ENCODE measurements around the gene HAUS6.
A peak's percentile ranks its signal among the peaks of the same experiment; 100 is the strongest.
"Not testable (repeated sequence)": the region's sequence is repeated elsewhere in the genome, so short reads cannot be mapped to it uniquely, and the experiment has no call there.

HAUS6 gene

GRCh38 chr9:19127871-19128500 lies 25.3 kb upstream of the HAUS6 start:
- peaks cover 39 to 53% of the 10 kb centered on the region in 2 donors for H3K4me1 Mint-ChIP-seq (ENCODE audit: low read depth in 2 of 2)
- H3K27me3 Mint-ChIP-seq, result no peaks in the 10 kb centered on the region
- H3K27ac Mint-ChIP-seq, result peak overlapping the region; percentile 96 to 98
- H3K36me3 Mint-ChIP-seq (ENCODE audit: insufficient read depth), result peaks cover 47% of the 10 kb centered on the region
- H3K9me3 Mint-ChIP-seq, result no peaks in the 10 kb centered on the region
- peak overlapping the region; percentile 89 for H3K4me3 Mint-ChIP-seq
- DNase-seq (peak in 2 of 3 experiments; percentile 9 to 21), ATAC-seq (replicated peaks) (peak; percentile 24)

DNA sequence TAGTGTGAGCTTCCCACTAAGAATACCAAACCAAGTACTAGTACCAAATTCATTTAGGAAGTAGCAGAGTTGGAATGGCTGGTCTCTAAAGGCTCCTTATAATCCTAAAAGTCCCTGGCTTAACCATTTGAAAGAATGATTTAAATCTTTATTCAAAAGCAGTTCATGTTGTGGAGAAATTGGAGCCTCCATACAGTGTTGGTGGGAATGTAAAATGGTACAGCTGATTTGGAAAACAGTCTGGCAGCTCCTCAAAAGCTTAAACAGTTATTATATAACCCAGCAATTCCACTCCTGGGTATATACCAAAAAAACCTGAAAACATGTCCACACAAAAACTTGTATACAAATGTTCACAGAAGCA lies 21.7 kb upstream of the HAUS6 start:
- H3K4me1 Mint-ChIP-seq (ENCODE audit: low read depth in 2 of 2), result peaks cover 36 to 49% of the 10 kb centered on the region in 2 donors
- peaks cover 78% of the 10 kb centered on the region for H3K36me3 Mint-ChIP-seq (ENCODE audit: insufficient read depth)
- H3K4me3 Mint-ChIP-seq, result peak overlapping the region; percentile 12 to 25
- no peak for ATAC-seq (replicated peaks)
- no peak for DNase-seq
- peak overlapping the region; percentile 96 to 98 for H3K27ac Mint-ChIP-seq
- no peaks in the 10 kb centered on the region for H3K9me3 Mint-ChIP-seq
- no peaks in the 10 kb centered on the region for H3K27me3 Mint-ChIP-seq

DNA sequence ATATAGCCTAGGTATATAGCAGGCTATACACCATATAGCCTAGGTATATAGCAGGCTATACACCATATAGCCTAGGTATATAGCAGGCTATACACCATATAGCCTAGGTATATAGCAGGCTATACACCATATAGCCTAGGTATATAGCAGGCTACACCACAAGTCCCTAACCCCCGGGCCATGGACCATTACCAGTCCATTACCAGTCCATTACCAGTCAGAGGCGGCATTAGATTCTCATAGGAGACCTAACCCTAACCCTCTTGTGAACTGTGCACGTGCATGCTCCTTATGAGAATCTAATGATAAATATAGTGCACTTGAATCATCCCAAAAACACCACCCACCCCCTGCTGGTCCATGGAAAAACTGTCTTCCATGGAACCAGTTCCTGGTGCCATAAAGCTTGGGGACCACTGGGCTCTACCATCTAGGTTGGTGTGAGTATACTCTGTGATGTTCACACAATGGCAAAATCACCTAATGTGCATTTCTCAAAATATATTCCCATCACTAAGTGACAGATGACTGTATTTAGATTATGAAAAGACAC lies 19.9 kb upstream of the HAUS6 start:
- H3K4me1 Mint-ChIP-seq (ENCODE audit: low read depth in 2 of 2), result peaks cover 25 to 36% of the 10 kb centered on the region in 2 donors
- H3K4me3 Mint-ChIP-seq, result no peak overlapping the region
- DNase-seq, result no peak

GRCh38 chr9:19120877-19121276 lies 18.2 kb upstream of the HAUS6 start:
- DNase-seq (no peak), ATAC-seq (replicated peaks) (no peak)
- Mint-ChIP-seq H3K36me3 (ENCODE audit: insufficient read depth) (peaks cover 80% of the 10 kb centered on the region), H3K27ac (peak overlapping the region; percentile 52 to 79), H3K4me3 (no peak overlapping the region), H3K27me3 (no peaks in the 10 kb centered on the region), H3K4me1 (ENCODE audit: low read depth in 2 of 2) (peaks cover 17 to 25% of the 10 kb centered on the region in 2 donors), H3K9me3 (no peaks in the 10 kb centered on the region)

More for the DNA sequence above, 19.9 kb upstream of the HAUS6 start:
- H3K27ac Mint-ChIP-seq, result no peak overlapping the region
- peaks cover 80% of the 10 kb centered on the region for H3K36me3 Mint-ChIP-seq (ENCODE audit: insufficient read depth)
- no peaks in the 10 kb centered on the region for H3K9me3 Mint-ChIP-seq
- ATAC-seq (replicated peaks), result no peak
- no peaks in the 10 kb centered on the region for H3K27me3 Mint-ChIP-seq

DNA sequence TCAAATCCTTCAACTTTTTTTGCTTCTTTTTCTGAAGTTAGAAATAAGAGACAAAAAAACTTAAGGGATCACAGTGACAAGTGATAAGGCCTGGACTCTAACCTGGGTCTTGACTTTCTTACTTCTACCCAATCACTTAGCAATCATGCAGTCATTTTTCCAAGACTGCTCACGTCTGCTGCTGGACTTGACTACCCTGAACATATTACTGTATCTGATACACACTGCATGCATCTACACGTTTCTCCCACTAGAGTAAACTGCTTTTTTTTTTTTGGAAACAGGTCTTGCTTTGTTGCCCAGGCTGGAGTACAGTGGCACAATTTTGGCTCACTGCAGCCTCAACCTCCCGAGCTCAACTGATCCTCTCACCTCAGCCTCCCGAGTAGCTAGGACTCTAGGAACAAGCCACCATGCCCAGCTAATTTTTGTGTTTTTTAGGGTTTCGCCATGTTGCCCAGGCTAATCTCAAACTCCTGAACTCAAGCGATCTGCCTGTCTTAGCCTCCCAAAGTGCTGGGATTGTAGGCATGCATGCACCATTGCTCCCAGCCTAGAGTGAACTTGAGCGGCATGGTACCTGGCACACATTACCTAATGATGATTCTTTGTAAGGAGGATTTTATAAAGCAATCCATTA lies 17.2 kb upstream of the HAUS6 start:
- Mint-ChIP-seq H3K9me3 (no peaks in the 10 kb centered on the region), H3K27ac (peak overlapping the region in 1 of 2 donors; percentile 58), H3K4me1 (ENCODE audit: low read depth in 2 of 2) (peaks cover 14 to 19% of the 10 kb centered on the region in 2 donors), H3K4me3 (no peak overlapping the region), H3K27me3 (no peaks in the 10 kb centered on the region), H3K36me3 (ENCODE audit: insufficient read depth) (peaks cover 79% of the 10 kb centered on the region)
- DNase-seq, result no peak
- no peak for ATAC-seq (replicated peaks)

GRCh38 chr9:19119246-19119645 lies 16.5 kb upstream of the HAUS6 start:
- H3K9me3 Mint-ChIP-seq, result no peaks in the 10 kb centered on the region

GRCh38 chr9:19117039-19117716 lies 14.5 kb upstream of the HAUS6 start:
- DNase-seq, result no peak
- Mint-ChIP-seq H3K9me3 (no peaks in the 10 kb centered on the region), H3K27me3 (no peaks in the 10 kb centered on the region), H3K4me3 (no peak overlapping the region), H3K27ac (no peak overlapping the region), H3K36me3 (ENCODE audit: insufficient read depth) (peaks cover 70% of the 10 kb centered on the region), H3K4me1 (ENCODE audit: low read depth in 2 of 2) (no peaks in the 10 kb centered on the region)
- no peak for ATAC-seq (replicated peaks)

More at GRCh38 chr9:19119246-19119645, 16.5 kb upstream of the HAUS6 start:
- no peak for ATAC-seq (replicated peaks)
- Mint-ChIP-seq H3K36me3 (ENCODE audit: insufficient read depth) (peaks cover 77% of the 10 kb centered on the region), H3K4me3 (no peak overlapping the region), H3K27me3 (no peaks in the 10 kb centered on the region), H3K27ac (peak overlapping the region in 1 of 2 donors; percentile 58), H3K4me1 (ENCODE audit: low read depth in 2 of 2) (peaks cover 8 to 14% of the 10 kb centered on the region in 2 donors)
- DNase-seq, result no peak

- ATAC-seq (replicated peaks) (no peak), DNase-seq (no peak)
- Mint-ChIP-seq H3K9me3 (no peaks in the 10 kb centered on the region), H3K4me1 (ENCODE audit: low read depth in 2 of 2) (no peaks in the 10 kb centered on the region), H3K27me3 (no peaks in the 10 kb centered on the region), H3K36me3 (ENCODE audit: insufficient read depth) (peaks cover 60% of the 10 kb centered on the region), H3K4me3 (no peak overlapping the region), H3K27ac (no peak overlapping the region)
These were observed 13.5 kb upstream of the HAUS6 start for GRCh38 chr9:19116107-19116790.

GRCh38 chr9:19114680-19115270 lies 12.1 kb upstream of the HAUS6 start:
- DNase-seq (no peak), ATAC-seq (replicated peaks) (no peak)
- Mint-ChIP-seq H3K27me3 (no peaks in the 10 kb centered on the region), H3K9me3 (no peaks in the 10 kb centered on the region), H3K36me3 (ENCODE audit: insufficient read depth) (peaks cover 46% of the 10 kb centered on the region), H3K4me1 (ENCODE audit: low read depth in 2 of 2) (no peaks in the 10 kb centered on the region), H3K27ac (peak overlapping the region in 1 of 2 donors; percentile 65), H3K4me3 (no peak overlapping the region)

DNA sequence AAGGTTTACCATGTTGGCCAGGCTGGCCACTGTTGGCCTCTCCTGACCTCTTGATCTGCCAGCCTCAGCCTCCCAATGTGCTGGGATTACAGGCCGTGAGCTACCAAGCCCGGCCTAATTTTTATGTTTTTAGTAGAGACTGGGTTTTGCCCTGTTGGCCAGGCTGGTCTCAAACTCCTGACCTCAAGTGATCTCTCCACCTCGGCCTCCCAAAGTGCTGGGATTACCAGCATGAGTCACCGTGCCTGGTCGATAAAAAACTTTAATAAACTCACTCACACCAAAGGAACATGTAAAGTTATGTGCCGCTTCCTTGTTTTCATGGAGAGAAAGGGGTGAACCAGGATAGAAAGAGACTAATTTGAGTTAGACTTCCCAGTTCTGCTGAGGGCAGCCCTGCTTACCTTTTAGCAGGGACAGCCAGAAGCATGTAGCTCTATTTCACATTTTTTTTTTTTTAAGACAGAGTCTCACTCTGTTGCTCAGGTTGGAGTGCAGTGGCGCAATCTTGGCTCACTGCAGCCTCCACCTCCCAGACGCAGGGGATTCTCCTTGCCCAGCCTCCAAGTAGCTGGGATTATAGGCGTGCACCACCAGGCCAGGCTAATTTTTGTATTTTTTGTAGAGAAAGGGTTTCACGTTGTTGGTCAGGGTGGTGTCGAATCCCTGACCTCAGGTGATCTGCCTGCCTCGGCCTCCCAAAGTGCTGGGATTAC lies 11.4 kb upstream of the HAUS6 start:
- Mint-ChIP-seq H3K36me3 (ENCODE audit: insufficient read depth) (peaks cover 40% of the 10 kb centered on the region), H3K27me3 (no peaks in the 10 kb centered on the region)
- no peak for DNase-seq

GRCh38 chr9:19113064-19113611 lies 10.4 kb upstream of the HAUS6 start:
- ATAC-seq (replicated peaks); H3K27me3 Mint-ChIP-seq; H3K4me1 Mint-ChIP-seq (ENCODE audit: low read depth in 2 of 2); DNase-seq; H3K9me3 Mint-ChIP-seq; H3K4me3 Mint-ChIP-seq: not testable (repeated sequence)
- H3K36me3 Mint-ChIP-seq (ENCODE audit: insufficient read depth), result peaks cover 32% of the 10 kb centered on the region
- H3K27ac Mint-ChIP-seq, result peak overlapping the region in 1 of 2 donors; percentile 35

More for the DNA sequence above, 11.4 kb upstream of the HAUS6 start:
- Mint-ChIP-seq H3K27ac (peak overlapping the region in 1 of 2 donors; percentile 65), H3K4me1 (ENCODE audit: low read depth in 2 of 2) (no peaks in the 10 kb centered on the region), H3K9me3 (no peaks in the 10 kb centered on the region), H3K4me3 (no peak overlapping the region)
- ATAC-seq (replicated peaks), result no peak

DNA sequence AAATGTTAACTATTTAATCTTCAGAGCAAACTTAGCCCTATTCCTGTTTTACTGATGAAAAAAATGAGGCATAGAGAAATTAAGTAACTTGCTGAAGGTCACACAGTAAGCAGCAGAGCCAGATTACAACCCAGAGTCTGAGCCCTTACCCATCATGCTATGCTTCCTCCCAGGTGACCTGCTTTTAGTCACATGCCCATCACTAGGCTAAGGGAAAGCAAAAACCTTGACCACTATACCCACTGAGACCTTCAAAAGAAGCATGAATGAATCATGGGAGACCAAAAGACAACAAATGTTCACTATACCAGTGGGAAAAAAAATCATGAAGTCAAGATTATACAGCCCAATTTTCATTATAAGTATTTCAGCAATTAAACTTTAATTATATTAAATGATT lies 5.3 kb upstream of the HAUS6 start:
- no peak for DNase-seq
- Mint-ChIP-seq H3K27me3 (no peaks in the 10 kb centered on the region), H3K9me3 (no peaks in the 10 kb centered on the region), H3K27ac (no peak overlapping the region), H3K4me3 (no peak overlapping the region), H3K36me3 (ENCODE audit: insufficient read depth) (peaks cover 5% of the 10 kb centered on the region), H3K4me1 (ENCODE audit: low read depth in 2 of 2) (no peaks in the 10 kb centered on the region)
- ATAC-seq (replicated peaks), result no peak
